ENCODE measurements around the gene IDNK. TPM values are rescaled to one million over a fixed set of nuclear protein-coding genes. Genes with fewer than 3 reads are reported as not detected.
A peak's percentile ranks its signal among the peaks of the same experiment; 100 is the strongest.

The IDNK gene
- total RNA-seq, 2 donors from 2014 or later = 10.6 to 10.7 TPM

- ATAC-seq (replicated peaks in 1 of 2) = no peak
- H3K4me3 Mint-ChIP-seq = no peak overlapping the region
- H3K27ac Mint-ChIP-seq = peak overlapping the region; percentile 69
- no peaks in the 10 kb centered on the region for H3K9me3 Mint-ChIP-seq
- no peak for DNase-seq
- H3K4me1 Mint-ChIP-seq (ENCODE audit: low read depth) = peaks cover 12% of the 10 kb centered on the region
- H3K36me3 Mint-ChIP-seq (ENCODE audit: insufficient read depth in 2 of 2) = peaks cover 4 to 45% of the 10 kb centered on the region in 2 donors
- H3K27me3 Mint-ChIP-seq (ENCODE audit: low read depth) = no peaks in the 10 kb centered on the region
These were observed 52.5 kb downstream of the IDNK start for GRCh38 chr9:83675466-83675865.

- no peaks in the 10 kb centered on the region for H3K9me3 Mint-ChIP-seq
- H3K27me3 Mint-ChIP-seq (ENCODE audit: low read depth) = no peaks in the 10 kb centered on the region
- no peak overlapping the region for H3K4me3 Mint-ChIP-seq
- no peak for DNase-seq
- H3K27ac Mint-ChIP-seq = no peak overlapping the region
- no peak for ATAC-seq (replicated peaks in 1 of 2)
- peaks cover 30% of the 10 kb centered on the region for H3K4me1 Mint-ChIP-seq (ENCODE audit: low read depth)
- peaks cover 4 to 41% of the 10 kb centered on the region in 2 donors for H3K36me3 Mint-ChIP-seq (ENCODE audit: insufficient read depth in 2 of 2)
These were observed 54.7 kb downstream of the IDNK start for GRCh38 chr9:83677596-83677995.

GRCh38 chr9:83680233-83680632, 57.3 kb downstream of the IDNK start:
- Mint-ChIP-seq H3K9me3 (no peaks in the 10 kb centered on the region), H3K27me3 (ENCODE audit: low read depth) (no peaks in the 10 kb centered on the region), H3K4me3 (no peak overlapping the region), H3K4me1 (ENCODE audit: low read depth) (peaks cover 31% of the 10 kb centered on the region), H3K36me3 (ENCODE audit: insufficient read depth in 2 of 2) (peaks cover 4 to 35% of the 10 kb centered on the region in 2 donors), H3K27ac (peak overlapping the region; percentile 40)
- ATAC-seq (replicated peaks in 1 of 2) (no peak), DNase-seq (no peak)

GRCh38 chr9:83681490-83681889, 58.5 kb downstream of the IDNK start:
- H3K9me3 Mint-ChIP-seq = no peaks in the 10 kb centered on the region
- peak overlapping the region; percentile 20 for H3K27ac Mint-ChIP-seq
- no peaks in the 10 kb centered on the region for H3K27me3 Mint-ChIP-seq (ENCODE audit: low read depth)
- peaks cover 37% of the 10 kb centered on the region for H3K4me1 Mint-ChIP-seq (ENCODE audit: low read depth)
- no peak overlapping the region for H3K4me3 Mint-ChIP-seq
- H3K36me3 Mint-ChIP-seq (ENCODE audit: insufficient read depth in 2 of 2) = peaks cover 2 to 33% of the 10 kb centered on the region in 2 donors
- no peak for DNase-seq
- ATAC-seq (replicated peaks in 1 of 2) = no peak

- Mint-ChIP-seq H3K9me3 (no peaks in the 10 kb centered on the region), H3K27me3 (ENCODE audit: low read depth) (no peaks in the 10 kb centered on the region), H3K4me3 (peak overlapping the region; percentile 0 to 66), H3K27ac (peak overlapping the region; percentile 45), H3K36me3 (ENCODE audit: insufficient read depth in 2 of 2) (peaks cover 0 to 3% of the 10 kb centered on the region in 2 donors), H3K4me1 (ENCODE audit: low read depth) (peaks cover 66% of the 10 kb centered on the region)
- ATAC-seq (replicated peaks in 1 of 2) (peak; percentile 85), DNase-seq (no peak)
These were observed 66.0 kb downstream of the IDNK start for GRCh38 chr9:83688921-83689320.

GRCh38 chr9:83691492-83691891, 68.5 kb downstream of the IDNK start:
- H3K4me1 Mint-ChIP-seq (ENCODE audit: low read depth) = peaks cover 82% of the 10 kb centered on the region
- no peaks in the 10 kb centered on the region for H3K27me3 Mint-ChIP-seq (ENCODE audit: low read depth)
- no peaks in the 10 kb centered on the region for H3K9me3 Mint-ChIP-seq
- peaks cover 0 to 4% of the 10 kb centered on the region in 2 donors for H3K36me3 Mint-ChIP-seq (ENCODE audit: insufficient read depth in 2 of 2)
- ATAC-seq (replicated peaks in 1 of 2) = no peak
- H3K4me3 Mint-ChIP-seq = no peak overlapping the region
- no peak for DNase-seq
- H3K27ac Mint-ChIP-seq = no peak overlapping the region

Other genes with a start within 250 kb of the IDNK start
- gene FRMD3, start 84.7 kb upstream of the IDNK start, total RNA-seq = under 1 TPM; 0.38 to 0.46 TPM
- gene UBQLN1, start 84.8 kb downstream of the IDNK start, total RNA-seq = 10 to 100 TPM; 79.0 to 80.5 TPM
- 10 to 100 TPM; 12.2 to 14.0 TPM for gene GKAP1, start 194.6 kb downstream of the IDNK start, total RNA-seq

Data from activated T-cell treated with anti-CD3 and anti-CD28 coated beads, Interleukin-2, amount 50 U/mL, for 72 hours (primary cell).